K562 (cell line): Measurements from ENCODE around the gene PSMD13. TPM values are rescaled to one million over a fixed set of nuclear protein-coding genes. Genes with fewer than 3 reads are reported as not detected.

ENCODE experiments used
- ATF3 ChIP-seq, 2 experiments: fragments of 450-650 bp in 1 of 2; sonication (generic) in 1 of 2; formaldehyde crosslinking in 1 of 2; IDR thresholded peaks in 1 of 2; conservative IDR thresholded peaks in 1 of 2; 2 replicates each; pipeline versions ENCODE4 v1.6.1 to v1.8.1; 2016 to 2023; ENCODE audit warnings: mild to moderate bottlenecking in 2 of 2, moderate library complexity in 2 of 2, inconsistent platforms in 1 of 2, missing genetic modification reagents in 1 of 2
- ATF7 ChIP-seq: fragments of 450-650 bp; IDR thresholded peaks from 2 replicates; pipeline ENCODE4 v1.7.1; 2014; ENCODE audit warnings: mild to moderate bottlenecking, moderate library complexity
- ELK1 ChIP-seq: sonication (generic); formaldehyde crosslinking; IDR thresholded peaks from 2 replicates; pipeline ENCODE4 v1.8.1; 2022; ENCODE audit warnings: missing genetic modification reagents
- ESRRB ChIP-seq: fragments of 250-450 bp; sonication (Bioruptor Pico); IDR thresholded peaks from 2 replicates; pipeline ENCODE4 v1.5.0; 2020; ENCODE audit warnings: mild to moderate bottlenecking, moderate library complexity, borderline replicate concordance
- FOXJ3 ChIP-seq: sonication (generic); formaldehyde crosslinking; IDR thresholded peaks from 2 replicates; pipeline ENCODE4 v1.4.0; 2020; ENCODE audit warnings: mild to moderate bottlenecking, missing genetic modification reagents
- HDAC3 ChIP-seq: fragments of 450-650 bp; IDR thresholded peaks from 2 replicates; pipeline ENCODE4 v1.6.1; 2018; ENCODE audit warnings: borderline replicate concordance, mild to moderate bottlenecking, moderate library complexity; ENCODE audit not compliant: partially characterized antibody
- JUN ChIP-seq, 2 experiments: sonication (generic) in 1 of 2; formaldehyde crosslinking in 1 of 2; IDR thresholded peaks; 2 replicates each; pipeline versions ENCODE4 v1.6.1 to v1.8.0; 2012 to 2022; ENCODE audit warnings: borderline replicate concordance in 2 of 2, mild to moderate bottlenecking in 2 of 2, improper control_type of control experiment in 1 of 2, low read depth in 1 of 2, low read length in 1 of 2, missing genetic modification reagents in 1 of 2
- KDM4B ChIP-seq, 2 experiments: fragments of 450-650 bp in 1 of 2; sonication (generic) in 1 of 2; IDR thresholded peaks; 2 replicates each; pipeline ENCODE4 v1.6.1; 2016 to 2017; ENCODE audit warnings: borderline replicate concordance in 2 of 2, antibody characterized with exemption in 1 of 2, low read depth in 1 of 2, mild to moderate bottlenecking in 1 of 2
- MAX ChIP-seq: sonication (generic); formaldehyde crosslinking; IDR thresholded peaks from 2 replicates; pipeline ENCODE4 v1.9.0; 2022; ENCODE audit warnings: mild to moderate bottlenecking, missing genetic modification reagents
- MYBL2 ChIP-seq, 2 experiments: fragments of 450-650 bp in 1 of 2; sonication (generic) in 1 of 2; formaldehyde crosslinking in 1 of 2; IDR thresholded peaks; 2 replicates each; pipeline versions ENCODE4 v1.6.1 to v1.8.1; 2017 to 2022; ENCODE audit warnings: borderline replicate concordance in 1 of 2, inconsistent platforms in 1 of 2, low read depth in 1 of 2, mild to moderate bottlenecking in 1 of 2, missing genetic modification reagents in 1 of 2, moderate library complexity in 1 of 2
- NFIC ChIP-seq: fragments of 450-650 bp; IDR thresholded peaks from 2 replicates; pipeline ENCODE4 v1.6.1; 2017; ENCODE audit warnings: mild to moderate bottlenecking, inconsistent platforms
- NUFIP1 ChIP-seq: fragments of 450-650 bp; IDR thresholded peaks from 2 replicates; pipeline ENCODE4 v1.6.1; 2018; ENCODE audit not compliant: partially characterized antibody
- PML ChIP-seq: IDR thresholded peaks from 2 replicates; pipeline ENCODE4 v1.6.1; 2012; ENCODE audit warnings: low read length, inconsistent platforms
- POLR2A ChIP-seq: fragments of 450-650 bp; conservative IDR thresholded peaks from 2 replicates; pipeline ENCODE4 v1.6.1; 2016
- RNF2 ChIP-seq: sonication (generic); IDR thresholded peaks from 2 replicates; pipeline ENCODE4 v1.6.1; 2016
- TAF1 ChIP-seq: IDR thresholded peaks from 2 replicates; pipeline ENCODE4 v1.6.1; 2011; ENCODE audit warnings: mild to moderate bottlenecking, low read length, moderate library complexity; ENCODE audit not compliant: insufficient read depth, control insufficient read depth, severe bottlenecking; ENCODE audit errors: extremely low read depth
- XRCC5 ChIP-seq: fragments of 200-400 bp; formaldehyde crosslinking; IDR thresholded peaks from 2 replicates; pipeline ENCODE4 v1.6.1; 2017; ENCODE audit warnings: low read depth, mild to moderate bottlenecking, low read length
- ZBED1 ChIP-seq: IDR thresholded peaks from 2 replicates; pipeline ENCODE4 v1.6.1; 2014
- ZBTB7A ChIP-seq: IDR thresholded peaks from 2 replicates; pipeline ENCODE4 v1.6.1; 2011; ENCODE audit warnings: low read depth, mild to moderate bottlenecking, low read length, moderate library complexity, borderline replicate concordance; ENCODE audit not compliant: control insufficient read depth
- ZMIZ1 ChIP-seq, 2 experiments: fragments of 150-350 bp in 1 of 2; IDR thresholded peaks; 2 replicates each; pipeline ENCODE4 v1.6.1; 2012 to 2016; ENCODE audit warnings: low read depth in 2 of 2, low read length in 2 of 2, mild to moderate bottlenecking in 1 of 2, moderate library complexity in 1 of 2
- polyA plus RNA-seq, 8 experiments: library from polyadenylated mRNA; depleted of rRNA in 4 of 8; stranded (reverse) in 5 of 8; unstranded in 3 of 8; fragments of >200 nt; fragmentation: Nextera tagmentation in 2 of 8; fragmentation: Illumina TruSeq in 1 of 8; extraction: Ambion mirVana in 2 of 8; extraction: Trizol in 1 of 8; gene quantifications; 2 replicates each; pipeline versions ENCODE4 v1.2.1 to v1.2.3, GENCODE V29; 2011 to 2014; ENCODE audit warnings: inconsistent platforms in 1 of 8, missing spikeins in 1 of 8
- total RNA-seq, 7 experiments: library from RNA; depleted of rRNA in 6 of 7; stranded (reverse); fragments of >200 nt in 6 of 7; fragmentation: Illumina TruSeq in 2 of 7; extraction: Trizol in 2 of 7; gene quantifications; 2 replicates each; pipeline versions ENCODE4 v1.2.1 to v1.2.3, GENCODE V29; 2011 to 2021; ENCODE audit warnings: low replicate concordance in 1 of 7

PSMD13 gene
- total and polyA plus RNA-seq, 9 of the 15 experiments (the other 6 are each of a cell fraction or from before 2014, with no cell fraction given) = 185 to 383 (median 267) TPM

- TF ChIP-seq HDAC3 = no peak
- no peak for TF ChIP-seq ELK1
- no peak for TF ChIP-seq ATF3 (IDR thresholded peaks at IDR 0.05)
- TF ChIP-seq ATF3 (CRISPR knock-in tag; conservative IDR thresholded peaks at IDR 0.05) = peak; percentile 45; the same call in 1 of the 2 replicates
- peak in 1 of 2 experiments; percentile 69; a peak in 1 of 4 replicates for TF ChIP-seq KDM4B (IDR thresholded peaks at IDR 0.05; ENCODE audit: borderline replicate concordance in 2 of 2, low read depth in 1 of 2)
- 0 out of 2 replicates have a peak, but pooled peaks have one; percentile 69 for TF ChIP-seq RNF2
- no peak for TF ChIP-seq ESRRB (CRISPR knock-in tag)
- peak; percentile 96 for TF ChIP-seq POLR2A
- TF ChIP-seq JUN (IDR thresholded peaks at IDR 0.05; ENCODE audit: borderline replicate concordance, low read depth, low read length) = peak; percentile 37; the same call in 1 of the 2 replicates
- TF ChIP-seq JUN (CRISPR knock-in tag; IDR thresholded peaks at IDR 0.05; ENCODE audit: borderline replicate concordance) = no peak; the same call in 1 of the 2 replicates
- 0 out of 2 replicates have a peak, but pooled peaks have one; percentile 24 for TF ChIP-seq NFIC
- TF ChIP-seq PML = peak; percentile 71
- TF ChIP-seq MYBL2 (IDR thresholded peaks at IDR 0.05; ENCODE audit: low read depth) = no peak
- TF ChIP-seq MYBL2 (CRISPR knock-in tag; IDR thresholded peaks at IDR 0.05; ENCODE audit: borderline replicate concordance) = no peak
- TF ChIP-seq NUFIP1 = peak; percentile 57
- TF ChIP-seq ZMIZ1 (IDR thresholded peaks at IDR 0.05; ENCODE audit: low read depth in 2 of 2, low read length in 2 of 2) = 0 out of 4 replicates have a peak, but pooled peaks of 1 of the 2 experiments have one; percentile 18
- peak; percentile 75; the same call in 1 of the 2 replicates for TF ChIP-seq XRCC5
- peak; percentile 81 for TF ChIP-seq TAF1
- TF ChIP-seq MAX (CRISPR knock-in tag) = peak; percentile 73
- TF ChIP-seq ZBTB7A = peak; percentile 26; the same call in 1 of the 2 replicates
- TF ChIP-seq FOXJ3 (CRISPR knock-in tag) = no peak
- TF ChIP-seq ZBED1 = peak; percentile 59; the same call in 1 of the 2 replicates
- TF ChIP-seq ATF7 = peak; percentile 86
These were observed 29.4 kb upstream of the PSMD13 start, which contains the start of the genes BET1L and RIC8A (continued) for GRCh38 chr11:207208-207862.
